GM12872 (cell line): Measurements from ENCODE around the gene NEUROD1.

Source experiments
- CTCF ChIP-seq: IDR thresholded peaks from 3 replicates; pipeline ENCODE4 v1.5.1; 2011; ENCODE audit warnings: low read depth, mild to moderate bottlenecking, low read length, moderate library complexity; ENCODE audit not compliant: insufficient read depth

The NEUROD1 gene

GRCh38 chr2:181646415-181646987, 33.8 kb downstream of the NEUROD1 start:
- TF ChIP-seq CTCF, result no peak

GRCh38 chr2:181643151-181643550, 37.2 kb downstream of the NEUROD1 start:
- TF ChIP-seq CTCF, result no peak

GRCh38 chr2:181642086-181642485, 38.2 kb downstream of the NEUROD1 start:
- TF ChIP-seq CTCF, result no peak

GRCh38 chr2:181639686-181640085, 40.6 kb downstream of the NEUROD1 start:
- no peak for TF ChIP-seq CTCF

- no peak for TF ChIP-seq CTCF
Measured at GRCh38 chr2:181632733-181633401, 47.5 kb downstream of the NEUROD1 start.

GRCh38 chr2:181628590-181629585, 51.4 kb downstream of the NEUROD1 start:
- TF ChIP-seq CTCF, result no peak

GRCh38 chr2:181627545-181627944, 52.8 kb downstream of the NEUROD1 start:
- TF ChIP-seq CTCF, result no peak
